ENCODE results near the gene FBF1. TPM values are rescaled to one million over a fixed set of nuclear protein-coding genes. Genes with fewer than 3 reads are reported as not detected.

The FBF1 gene
- total and polyA plus RNA-seq, 2 of the 8 experiments (the other 6 are each of a cell fraction or from before 2014, with no cell fraction given), result 8.1 to 13.1 TPM

GRCh38 chr17:75906143-75906884 lies 34.5 kb downstream of the FBF1 start:
- Histone ChIP-seq H3K27ac (ENCODE audit: low read depth, low read length) (no peak overlapping the region), H3K4me1 (replicated peaks in 1 of 4; ENCODE audit: control insufficient read depth in 3 of 4, insufficient read depth in 4 of 4, low read length in 3 of 4) (no peaks in the 10 kb centered on the region; a peak in 2 of 7 replicates), H3K4me2 (ENCODE audit: insufficient read depth in 1 of 2, low read depth in 2 of 2, low read length in 2 of 2) (no peak overlapping the region), H3K79me1 (ENCODE audit: low read depth, low read length) (no peaks in the 10 kb centered on the region; the same call in 1 of the 2 replicates), H3K4ac (replicated peaks; ENCODE audit: insufficient read length, low read depth, low read length) (no peak overlapping the region), H3K23me2 (ENCODE audit: low read depth, low read length) (peaks cover 3% of the 10 kb centered on the region; the same call in 1 of the 2 replicates), H2BK120ac (replicated peaks; ENCODE audit: low read depth, low read length) (no peak overlapping the region), H3K9ac (replicated peaks in 1 of 4; ENCODE audit: extremely low read depth in 1 of 4, low read depth in 3 of 4, low read length in 3 of 4) (no peak overlapping the region), H2BK20ac (ENCODE audit: low read length) (no peak overlapping the region), H2BK12ac (ENCODE audit: low read depth, low read length) (no peak overlapping the region), H3K18ac (ENCODE audit: extremely low read depth, low read length) (no peak overlapping the region), H3K9me3 (ENCODE audit: insufficient read depth in 2 of 2, low read depth in 1 of 2, low read length in 1 of 2) (no peaks in the 10 kb centered on the region), H3K23ac (ENCODE audit: insufficient read length) (no peak overlapping the region), H4K8ac (ENCODE audit: extremely low read depth, insufficient read depth, low read length) (no peak overlapping the region), H4K5ac (ENCODE audit: insufficient read length, low read depth, low read length) (no peak overlapping the region), H2BK5ac (ENCODE audit: low read depth, low read length) (no peak overlapping the region), H2AK5ac (ENCODE audit: low read depth, low read length) (no peak overlapping the region), H2AFZ (ENCODE audit: low read length) (no peak overlapping the region), H3K4me3 (ENCODE audit: extremely low read depth in 1 of 4, insufficient read depth in 2 of 4, low read depth in 3 of 4, low read length in 4 of 4) (no peak overlapping the region), H2BK15ac (ENCODE audit: low read length) (peak overlapping the region; percentile 81; the same call in 1 of the 2 replicates), H3K79me2 (ENCODE audit: control insufficient read depth in 1 of 2, insufficient read depth in 2 of 2, low read length in 2 of 2) (peaks cover 0 to 14% of the 10 kb centered on the region in 2 experiments; a peak in 2 of 4 replicates), H4K20me1 (replicated peaks in 1 of 2; ENCODE audit: control insufficient read depth in 1 of 2, insufficient read depth in 2 of 2, low read length in 2 of 2) (peaks cover 0 to 2% of the 10 kb centered on the region in 2 experiments), H3K36me3 (ENCODE audit: control insufficient read depth in 2 of 4, insufficient read depth in 4 of 4, low read length in 3 of 4) (peaks cover 0 to 9% (median 4%) of the 10 kb centered on the region in 4 experiments; a peak in 5 of 8 replicates), H3K27me3 (replicated peaks in 1 of 4; ENCODE audit: control insufficient read depth in 3 of 4, extremely low read depth in 1 of 4, insufficient read depth in 3 of 4, low read length in 3 of 4) (no peaks in the 10 kb centered on the region), H4K91ac (replicated peaks; ENCODE audit: insufficient read length, low read length) (no peak overlapping the region), H3K14ac (ENCODE audit: insufficient read length) (no peak overlapping the region), H3K56ac (replicated peaks; ENCODE audit: insufficient read length, low read depth, low read length) (no peak overlapping the region)
- no peak for DNase-seq (ENCODE audit: low read depth in 1 of 2, low spot score in 2 of 2)
- 97% methylated on average over 7 of the region's 10 CpGs; no CpG with 5 or more reads in 1 of the 2 experiments for WGBS, 2 experiments (ENCODE audit: extremely low coverage in 1 of 2, insufficient coverage in 1 of 2, insufficient read length in 1 of 2, insufficient replicate concordance in 2 of 2, low coverage in 1 of 2, low lambda C conversion rate in 2 of 2, missing lambda C conversion rate in 1 of 2)
- ChIA-PET POLR2A (ENCODE audit: partially characterized antibody) (interaction anchor here (0.6 to 4.6 kb wide), 7 partner anchors 9 to 1584 kb away, joined by 3 to 31 read pairs (median 3); partner anchors contain the start of gene TRIM65), CTCF (ENCODE audit: partially characterized antibody) (interaction anchor here (0.5 to 51.3 kb wide), 19 partner anchors 7 to 1467 kb away, joined by 3 to 885 read pairs (median 5); partner anchors contain the start of genes CDK3 and MIF4GD)
- no peak for FAIRE-seq
- no peak for TF ChIP-seq JUND (IDR thresholded peaks at IDR 0.05; ENCODE audit: low read length)
- TF ChIP-seq JUN (IDR thresholded peaks at IDR 0.05; ENCODE audit: low read depth, low read length), result no peak
- no peak for TF ChIP-seq SIRT6 (IDR thresholded peaks at IDR 0.05; ENCODE audit: low read length)
- TF ChIP-seq YY1 (IDR thresholded peaks at IDR 0.05; ENCODE audit: low read depth, low read length), result no peak
- no peak for TF ChIP-seq ZNF274 (IDR thresholded peaks at IDR 0.05; ENCODE audit: borderline replicate concordance, extremely low read depth, low read length)
- no peak for TF ChIP-seq SIX5 (IDR thresholded peaks at IDR 0.05; ENCODE audit: low read depth, low read length)
- TF ChIP-seq E2F6 (IDR thresholded peaks at IDR 0.05), result no peak
- no peak for TF ChIP-seq RNF2 (IDR thresholded peaks at IDR 0.05; ENCODE audit: borderline replicate concordance, low read depth, low read length, missing control alignments, poor library complexity, severe bottlenecking)
- no peak for TF ChIP-seq ASH2L (IDR thresholded peaks at IDR 0.05; ENCODE audit: low read length)
- no peak for TF ChIP-seq TCF12 (IDR thresholded peaks at IDR 0.05; ENCODE audit: low read depth, low read length)
- TF ChIP-seq POU5F1 (IDR thresholded peaks at IDR 0.05; ENCODE audit: low read depth, low read length), result no peak
- TF ChIP-seq TAF1 (IDR thresholded peaks at IDR 0.05; ENCODE audit: low read depth, low read length), result no peak
- no peak for TF ChIP-seq TBP (IDR thresholded peaks at IDR 0.05; ENCODE audit: low read depth, low read length)
